Measurements from ENCODE around the gene TAF11L2.
A peak's percentile ranks its signal among the peaks of the same experiment; 100 is the strongest.
"Not testable (repeated sequence)": the region's sequence is repeated elsewhere in the genome, so short reads cannot be mapped to it uniquely, and the experiment has no call there.

The TAF11L2 gene

GRCh38 chr5:17526504-17526903 lies 28.5 kb downstream of the TAF11L2 start:
- peak; percentile 6 for DNase-seq (ENCODE audit: low read depth)

- DNase-seq (ENCODE audit: low read depth) = not testable (repeated sequence)
Measured at GRCh38 chr5:17528369-17528768, 30.3 kb downstream of the TAF11L2 start, which contains the start of gene TAF11L6. TAF11L6 (plus strand) TSS chr5:17528669.
